Sigmoid colon (tissue), 4 donors: ENCODE results near the gene LEF1.

Experiments used
- CTCF ChIP-seq, 4 experiments: fragments of 450-650 bp in 3 of 4; fragments of 200-600 bp in 1 of 4; IDR thresholded peaks; one replicate each; pipeline ENCODE4 v1.5.1; 2016 to 2019; ENCODE audit warnings: antibody characterized with exemption in 4 of 4, mild to moderate bottlenecking in 3 of 4, moderate library complexity in 2 of 4
- EP300 ChIP-seq, 4 donors: sonication (generic); formaldehyde crosslinking; IDR thresholded peaks; one replicate each; pipeline ENCODE4 v1.6.1; 2017; ENCODE audit warnings: antibody characterized with exemption in 4 of 4
- POLR2A ChIP-seq, 2 donors: fragments of 450-650 bp; IDR thresholded peaks; one replicate each; pipeline ENCODE4 v1.6.1; 2016; ENCODE audit warnings: antibody characterized with exemption in 2 of 2, mild to moderate bottlenecking in 2 of 2, moderate library complexity in 2 of 2

GRCh38 chr4:108029731-108030130 lies 139.0 kb downstream of the LEF1 start:
- TF ChIP-seq EP300 (IDR thresholded peaks at IDR 0.05) (no peak), CTCF (IDR thresholded peaks at IDR 0.05) (no peak), POLR2A (IDR thresholded peaks at IDR 0.05) (no peak)
